Activated CD4-positive, alpha-beta T cell treated with anti-CD3 and anti-CD28 coated beads, Interleukin-2, amount 50 U/mL, for 24 hours (primary cell): ENCODE measurements around the gene POLD2.

Source experiments
- DNase-seq, 2 donors: peaks; one replicate each; pipeline ENCODE4 v3.0.0-alpha.2; 2020; ENCODE audit warnings: low read depth in 1 of 2, low spot score in 1 of 2

The POLD2 gene

GRCh38 chr7:44065431-44066110 lies 57.8 kb downstream of the POLD2 start, which contains the start of gene PGAM2:
Gene PGAM2, minus strand, starts transcription at chr7:44065567. Its CDS starts 38 bp downstream, at chr7:44065529.
- DNase-seq, result no peak

GRCh38 chr7:44064791-44065430 lies 58.4 kb downstream of the POLD2 start:
- no peak for DNase-seq
